ENCODE data around the gene LRRC4C. TPM values are rescaled to one million over a fixed set of nuclear protein-coding genes. Genes with fewer than 3 reads are reported as not detected.

Gene LRRC4C
- total RNA-seq, 1 donor from 2014 or later, result 2.2 TPM

DNA sequence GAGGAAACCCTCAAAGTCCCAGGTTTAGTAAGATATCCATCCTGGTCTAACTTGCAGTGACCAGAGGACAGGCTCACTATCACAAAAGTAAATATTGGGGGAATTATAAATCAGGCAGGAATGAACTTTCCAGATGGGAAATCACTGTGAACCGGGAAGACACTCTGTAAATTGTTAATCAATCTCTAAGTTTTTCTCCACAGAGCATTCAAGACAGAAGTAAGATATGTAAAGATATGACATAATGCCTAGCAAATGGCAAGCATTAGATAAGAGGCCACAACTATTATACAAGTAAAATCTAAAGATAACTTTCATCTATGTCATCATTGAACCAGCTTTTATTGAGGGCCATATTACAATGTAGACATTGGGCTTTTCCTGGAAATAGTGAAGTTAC, 35.3 kb upstream of the LRRC4C start:
- TF ChIP-seq, protein P1, sequence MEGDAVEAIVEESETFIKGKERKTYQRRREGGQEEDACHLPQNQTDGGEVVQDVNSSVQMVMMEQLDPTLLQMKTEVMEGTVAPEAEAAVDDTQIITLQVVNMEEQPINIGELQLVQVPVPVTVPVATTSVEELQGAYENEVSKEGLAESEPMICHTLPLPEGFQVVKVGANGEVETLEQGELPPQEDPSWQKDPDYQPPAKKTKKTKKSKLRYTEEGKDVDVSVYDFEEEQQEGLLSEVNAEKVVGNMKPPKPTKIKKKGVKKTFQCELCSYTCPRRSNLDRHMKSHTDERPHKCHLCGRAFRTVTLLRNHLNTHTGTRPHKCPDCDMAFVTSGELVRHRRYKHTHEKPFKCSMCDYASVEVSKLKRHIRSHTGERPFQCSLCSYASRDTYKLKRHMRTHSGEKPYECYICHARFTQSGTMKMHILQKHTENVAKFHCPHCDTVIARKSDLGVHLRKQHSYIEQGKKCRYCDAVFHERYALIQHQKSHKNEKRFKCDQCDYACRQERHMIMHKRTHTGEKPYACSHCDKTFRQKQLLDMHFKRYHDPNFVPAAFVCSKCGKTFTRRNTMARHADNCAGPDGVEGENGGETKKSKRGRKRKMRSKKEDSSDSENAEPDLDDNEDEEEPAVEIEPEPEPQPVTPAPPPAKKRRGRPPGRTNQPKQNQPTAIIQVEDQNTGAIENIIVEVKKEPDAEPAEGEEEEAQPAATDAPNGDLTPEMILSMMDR (IDR thresholded peaks at IDR 0.05), result no peak
- H3K9me3 ChIP-seq, result no peaks in the 10 kb centered on the region
- H3K27ac ChIP-seq, result no peak overlapping the region
- no peaks in the 10 kb centered on the region for H3K27me3 ChIP-seq
- H3K4me3 ChIP-seq, result no peak overlapping the region
- ATAC-seq (no peak), DNase-seq (no peak)
- intact Hi-C loops (cut with DNase I), result no loop called here
- no peaks in the 10 kb centered on the region for H3K4me1 ChIP-seq
- H3K36me3 ChIP-seq, result no peaks in the 10 kb centered on the region

DNA sequence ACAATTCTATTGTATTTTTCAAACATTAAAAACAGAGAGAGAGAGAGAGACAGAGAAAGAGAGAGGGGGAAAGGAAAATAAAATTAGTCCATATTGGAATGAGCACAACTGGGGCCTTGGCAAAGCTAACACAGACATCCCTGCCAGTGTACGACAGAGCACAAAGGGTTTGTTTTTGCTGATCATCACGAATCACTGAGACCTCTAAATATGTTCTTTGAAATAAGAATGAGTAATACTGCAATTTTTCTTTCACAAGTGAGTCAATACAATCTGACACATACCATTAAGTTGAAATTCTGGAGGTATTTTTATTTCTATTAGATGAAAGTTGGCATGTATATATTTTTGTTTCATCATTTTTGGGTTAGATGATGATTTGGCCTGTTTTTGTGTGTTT, 27.0 kb upstream of the LRRC4C start:
- no peak overlapping the region for H3K4me3 ChIP-seq
- H3K27me3 ChIP-seq, result no peaks in the 10 kb centered on the region
- intact Hi-C loops (cut with DNase I), result no loop called here
- no peaks in the 10 kb centered on the region for H3K9me3 ChIP-seq
- TF ChIP-seq, protein P1 (IDR thresholded peaks at IDR 0.05), result no peak
- H3K36me3 ChIP-seq, result no peaks in the 10 kb centered on the region
- H3K4me1 ChIP-seq, result no peaks in the 10 kb centered on the region
- ATAC-seq (no peak), DNase-seq (no peak)
- no peak overlapping the region for H3K27ac ChIP-seq

DNA sequence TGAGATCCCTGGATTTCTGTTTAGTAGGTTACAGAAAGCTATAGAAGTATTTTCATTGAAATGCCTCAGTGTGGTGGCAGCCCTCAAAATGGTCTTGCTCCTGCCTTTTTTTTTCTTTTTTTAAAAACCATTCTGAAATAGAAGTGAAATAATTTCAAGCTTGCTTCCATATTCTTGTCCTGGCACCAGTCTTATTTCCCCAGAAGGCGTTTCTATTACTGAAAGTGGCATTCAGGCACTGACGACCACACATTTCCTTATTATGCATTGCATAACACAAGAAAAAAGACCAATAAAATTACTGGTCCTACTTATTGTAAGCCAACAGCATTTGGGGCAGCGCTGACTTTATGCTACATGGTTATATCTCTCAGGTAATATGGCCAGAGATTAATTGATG, 24.5 kb upstream of the LRRC4C start:
- no peak overlapping the region for H3K27ac ChIP-seq
- TF ChIP-seq, protein P1 (IDR thresholded peaks at IDR 0.05), result no peak

DNA sequence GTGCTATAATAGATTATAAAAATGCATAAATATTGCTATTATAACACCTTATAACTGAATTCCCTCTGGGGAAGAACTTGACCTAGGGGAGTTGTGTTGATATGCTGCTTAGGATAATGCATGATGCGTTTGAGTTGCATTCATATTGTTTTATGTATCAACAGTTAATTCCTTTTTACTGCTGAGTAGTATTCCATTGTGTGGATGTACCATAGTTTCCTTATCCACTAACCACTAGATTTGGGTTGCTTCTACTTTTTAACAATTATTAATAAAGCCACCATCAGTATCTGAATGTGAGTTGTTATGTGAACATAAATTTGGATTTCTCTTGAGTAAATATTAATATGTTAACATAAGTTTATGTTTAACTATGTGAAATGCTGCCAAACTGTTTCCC, 19.7 kb upstream of the LRRC4C start:
- Histone ChIP-seq H3K4me1 (no peaks in the 10 kb centered on the region), H3K27ac (no peak overlapping the region), H3K4me3 (no peak overlapping the region), H3K9me3 (no peaks in the 10 kb centered on the region), H3K36me3 (no peaks in the 10 kb centered on the region), H3K27me3 (no peaks in the 10 kb centered on the region)
- intact Hi-C loops (cut with DNase I), result no loop called here
- ATAC-seq, result no peak
- TF ChIP-seq, protein P1 (IDR thresholded peaks at IDR 0.05), result no peak
- no peak for DNase-seq

More for the DNA sequence above, 24.5 kb upstream of the LRRC4C start:
- ATAC-seq, result no peak
- no peaks in the 10 kb centered on the region for H3K36me3 ChIP-seq
- H3K27me3 ChIP-seq, result no peaks in the 10 kb centered on the region
- no peaks in the 10 kb centered on the region for H3K4me1 ChIP-seq
- H3K9me3 ChIP-seq, result no peaks in the 10 kb centered on the region
- intact Hi-C loops (cut with DNase I), result no loop called here
- no peak for DNase-seq
- no peak overlapping the region for H3K4me3 ChIP-seq

DNA sequence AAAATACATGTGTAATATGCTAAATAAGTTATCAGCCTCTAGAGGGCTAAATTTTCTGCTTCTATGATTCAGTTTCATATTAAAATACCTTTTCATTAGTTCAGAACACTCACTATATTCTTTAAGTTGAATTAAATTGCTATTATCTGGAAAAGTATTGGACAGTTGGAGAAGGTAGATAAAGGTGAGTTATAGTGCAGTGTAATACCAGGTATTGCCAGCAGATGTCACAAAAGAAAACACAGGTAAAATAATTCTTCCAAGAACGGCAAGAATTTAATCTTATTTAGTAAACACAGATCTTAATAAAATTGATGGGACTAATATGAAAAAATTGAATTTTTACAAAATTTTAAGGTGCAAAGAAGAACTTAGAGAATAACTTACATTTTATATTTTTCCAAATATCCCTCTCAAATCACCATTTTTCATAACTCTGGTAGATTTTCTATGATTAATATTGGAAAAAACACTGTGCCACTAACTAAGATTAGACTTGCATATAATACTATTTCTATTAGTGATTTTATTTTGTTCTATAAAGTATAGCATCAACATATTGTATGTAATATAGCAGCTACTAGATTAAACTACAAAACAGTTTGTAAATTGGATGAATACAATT, 1.7 kb upstream of the LRRC4C start:
- Histone ChIP-seq H3K36me3 (no peaks in the 10 kb centered on the region), H3K4me1 (no peaks in the 10 kb centered on the region), H3K9me3 (no peaks in the 10 kb centered on the region), H3K27me3 (peaks cover 14% of the 10 kb centered on the region), H3K27ac (no peak overlapping the region), H3K4me3 (no peak overlapping the region)
- TF ChIP-seq, protein P1 (IDR thresholded peaks at IDR 0.05), result peak; percentile 74
- ATAC-seq (no peak), DNase-seq (no peak)
- intact Hi-C loops (cut with DNase I), result no loop called here

DNA sequence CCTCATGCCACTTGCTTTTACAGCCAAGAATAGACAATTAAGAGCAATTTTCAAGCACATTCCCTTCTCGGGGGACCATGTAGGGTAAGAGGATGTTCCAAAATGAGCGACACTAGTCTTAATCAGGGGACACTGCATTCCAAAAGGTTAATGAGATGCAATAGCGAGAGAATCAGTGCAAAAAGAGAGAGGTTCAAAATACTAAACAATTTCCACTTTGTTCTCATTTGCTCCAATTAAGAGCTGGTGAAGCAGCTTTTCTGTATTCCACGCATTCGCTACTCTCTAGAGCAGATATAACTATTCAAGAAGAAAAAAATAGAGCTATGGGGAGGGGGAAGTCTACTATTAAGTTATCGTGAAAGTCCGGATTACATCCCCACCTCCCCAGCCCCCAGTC, 811 bp downstream of the LRRC4C start:
- DNase-seq (no peak), ATAC-seq (no peak)
- intact Hi-C loops (cut with DNase I), result no loop called here
- H3K36me3 ChIP-seq, result no peaks in the 10 kb centered on the region
- H3K27ac ChIP-seq, result no peak overlapping the region
- no peaks in the 10 kb centered on the region for H3K9me3 ChIP-seq
- H3K27me3 ChIP-seq, result peaks cover 14% of the 10 kb centered on the region
- TF ChIP-seq, protein P1 (IDR thresholded peaks at IDR 0.05), result no peak
- no peak overlapping the region for H3K4me3 ChIP-seq
- H3K4me1 ChIP-seq, result no peaks in the 10 kb centered on the region

Data from upper lobe of right lung (tissue), 1 donor.